ENCODE measurements around the gene PLPPR3.

PLPPR3 gene

DNA sequence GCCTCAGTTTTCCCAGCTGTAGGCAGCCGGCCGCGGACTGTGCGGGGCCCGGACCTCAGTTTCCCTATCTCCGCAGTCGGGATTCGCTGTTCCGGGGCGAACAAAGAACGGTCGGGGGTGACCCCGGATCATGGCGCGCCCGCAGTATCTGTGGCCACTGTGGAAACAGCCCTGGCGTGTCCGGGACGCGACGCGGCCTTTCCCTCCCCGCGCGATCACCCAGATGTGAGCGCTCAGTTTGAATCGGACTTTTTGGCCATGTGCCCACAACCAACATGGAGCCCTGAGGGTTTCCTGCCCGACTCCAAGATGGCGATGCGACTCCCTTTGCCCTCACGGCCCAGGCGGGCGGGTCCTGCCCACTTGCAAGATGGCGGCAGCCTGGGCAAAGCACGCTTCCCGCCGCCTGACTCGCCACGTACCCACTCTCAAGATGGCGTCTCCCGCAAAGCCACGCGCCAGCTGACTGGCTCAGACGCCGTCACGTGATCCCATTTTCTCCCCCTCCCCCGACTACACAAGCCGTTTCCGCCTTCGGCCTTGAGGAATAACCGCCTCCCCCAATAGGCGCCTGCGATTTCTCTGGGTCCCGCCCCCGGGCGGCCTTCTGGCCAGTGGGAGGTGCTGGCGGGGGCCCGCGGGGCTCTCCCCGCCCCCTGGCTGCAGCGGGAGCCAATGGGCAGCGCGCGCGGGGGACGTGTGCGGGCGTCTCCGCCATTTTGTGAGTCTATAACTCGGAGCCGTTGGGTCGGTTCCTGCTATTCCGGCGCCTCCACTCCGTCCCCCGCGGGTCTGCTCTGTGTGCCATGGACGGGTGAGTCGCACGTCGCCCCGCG is 24.8 kb downstream of the PLPPR3 start, which contains the start of gene PTBP1:
Gene PTBP1 (plus strand): TSS at position 761 of the 836 bp plus-strand sequence. CDS start 46 bp downstream, at position 807.
- DNase-seq (ENCODE audit: low read depth), result peak; percentile 98

DNA sequence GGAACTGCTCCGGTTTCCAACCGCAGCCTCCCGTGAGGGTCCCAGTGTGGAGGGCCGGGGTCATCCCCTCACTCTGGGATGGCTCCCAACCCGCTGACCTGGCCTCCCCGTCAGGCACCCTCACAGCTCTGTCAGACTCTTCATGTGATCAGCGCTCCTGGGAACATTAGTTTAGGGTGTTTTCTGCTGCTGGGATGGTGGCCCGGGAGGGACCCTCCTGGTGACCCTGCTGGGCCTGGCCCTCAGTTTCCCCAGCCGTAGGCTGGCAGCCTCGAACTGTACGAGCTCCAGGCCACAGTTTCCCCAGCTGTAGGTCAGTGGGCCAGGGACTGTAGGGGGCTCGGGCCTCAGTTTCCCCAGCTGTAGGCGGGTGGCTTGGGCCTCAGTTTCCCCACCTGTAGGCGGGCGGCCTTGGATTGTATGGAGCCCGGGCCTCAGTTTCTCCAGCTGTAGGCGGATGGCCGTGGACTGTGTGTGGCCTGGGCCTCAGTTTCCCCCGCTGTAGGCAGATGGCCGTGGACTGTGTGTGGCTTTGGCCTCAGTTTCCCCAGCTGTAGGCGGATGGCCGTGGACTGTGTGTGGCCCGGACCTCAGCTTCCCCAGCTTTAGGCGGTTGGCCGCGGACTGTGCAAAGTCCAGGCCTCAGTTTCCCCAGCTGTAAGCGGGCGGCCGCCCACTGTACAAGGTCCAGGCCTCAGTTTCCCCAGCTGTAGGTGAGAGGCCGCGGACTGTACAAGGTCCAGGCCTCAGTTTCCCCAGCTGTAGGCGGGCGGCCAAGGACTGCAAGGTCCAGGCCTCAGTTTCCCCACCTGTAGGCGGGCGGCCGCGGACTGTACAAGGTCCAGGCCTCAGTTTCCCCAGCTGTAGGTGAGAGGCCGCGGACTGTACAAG is 25.8 kb downstream of the PLPPR3 start:
- no peak for DNase-seq (ENCODE audit: low read depth)

DNA sequence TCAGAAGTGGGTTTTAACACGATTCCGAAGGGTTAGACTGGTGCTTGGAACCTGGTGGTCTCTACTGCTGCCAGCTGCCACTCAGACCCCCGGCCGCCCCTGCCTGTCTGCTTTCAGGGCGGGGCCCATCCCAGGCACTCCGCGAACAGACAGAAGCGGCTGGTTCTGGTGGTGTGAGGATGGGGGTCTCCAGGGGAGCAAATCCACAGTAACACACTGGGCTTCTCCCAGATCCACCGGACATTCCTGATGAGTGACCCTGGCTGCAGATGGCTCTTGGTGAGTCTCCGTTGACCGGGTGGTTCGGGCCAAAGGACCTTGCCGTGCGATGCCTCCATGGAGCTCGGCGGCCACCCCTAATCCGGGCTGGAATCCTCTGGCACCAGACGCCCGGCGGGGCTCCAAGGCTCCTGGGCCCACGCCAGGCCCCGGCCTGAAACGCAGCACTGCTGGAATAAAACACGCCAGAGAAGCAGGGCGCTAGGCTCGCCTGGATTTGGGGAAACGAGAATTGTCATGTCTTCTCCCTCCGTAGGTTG is 26.6 kb downstream of the PLPPR3 start:
- no peak for DNase-seq (ENCODE audit: low read depth)

DNA sequence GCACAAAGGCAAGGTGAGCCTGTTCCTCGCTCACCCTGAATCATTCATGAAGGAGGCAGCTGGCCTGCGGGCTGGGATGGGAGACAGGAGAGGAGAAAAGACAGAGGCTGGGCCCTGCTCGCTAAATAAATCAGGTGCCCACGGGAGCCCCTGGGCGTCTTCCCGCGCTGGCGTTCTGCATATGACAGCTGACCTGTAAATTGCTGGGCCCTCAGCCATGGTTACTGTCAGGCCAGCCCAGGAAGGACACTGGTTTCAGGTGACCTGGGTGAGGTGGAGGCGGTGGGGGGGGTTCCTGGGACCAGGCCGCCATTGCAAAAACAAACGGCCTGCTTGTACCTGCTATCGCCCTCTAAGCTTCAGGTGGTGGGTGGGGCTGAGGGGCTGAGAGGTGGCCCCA is 27.9 kb downstream of the PLPPR3 start:
- DNase-seq (ENCODE audit: low read depth), result no peak

DNA sequence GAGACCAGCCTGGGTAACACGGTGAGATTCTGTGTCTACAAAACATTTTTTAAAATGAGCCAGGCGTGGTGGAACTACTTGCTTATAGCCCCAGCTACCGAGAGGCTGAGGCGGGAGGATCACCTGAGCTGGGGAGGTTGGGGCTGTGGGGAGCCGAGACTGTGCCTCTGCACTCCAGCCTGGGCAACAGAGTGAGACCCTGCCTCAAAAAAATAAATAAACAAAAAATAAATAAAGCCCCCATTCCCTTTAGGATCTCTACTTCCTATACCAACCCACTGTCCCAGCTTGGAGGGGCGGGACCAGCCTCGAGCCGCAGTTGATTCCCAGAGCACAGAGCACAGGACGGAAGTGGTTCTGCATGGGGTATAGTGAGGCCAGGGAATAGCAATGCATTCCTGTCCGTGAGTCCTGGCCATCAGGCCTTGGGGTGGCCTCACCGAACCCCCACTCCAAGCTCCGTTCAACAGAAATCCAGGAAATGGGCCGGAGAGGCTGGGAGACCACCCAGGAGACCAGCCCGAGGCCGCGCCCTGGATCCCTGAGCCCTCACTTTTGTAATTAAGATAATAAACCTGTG is 29.4 kb downstream of the PLPPR3 start:
- no peak for DNase-seq (ENCODE audit: low read depth)

DNA sequence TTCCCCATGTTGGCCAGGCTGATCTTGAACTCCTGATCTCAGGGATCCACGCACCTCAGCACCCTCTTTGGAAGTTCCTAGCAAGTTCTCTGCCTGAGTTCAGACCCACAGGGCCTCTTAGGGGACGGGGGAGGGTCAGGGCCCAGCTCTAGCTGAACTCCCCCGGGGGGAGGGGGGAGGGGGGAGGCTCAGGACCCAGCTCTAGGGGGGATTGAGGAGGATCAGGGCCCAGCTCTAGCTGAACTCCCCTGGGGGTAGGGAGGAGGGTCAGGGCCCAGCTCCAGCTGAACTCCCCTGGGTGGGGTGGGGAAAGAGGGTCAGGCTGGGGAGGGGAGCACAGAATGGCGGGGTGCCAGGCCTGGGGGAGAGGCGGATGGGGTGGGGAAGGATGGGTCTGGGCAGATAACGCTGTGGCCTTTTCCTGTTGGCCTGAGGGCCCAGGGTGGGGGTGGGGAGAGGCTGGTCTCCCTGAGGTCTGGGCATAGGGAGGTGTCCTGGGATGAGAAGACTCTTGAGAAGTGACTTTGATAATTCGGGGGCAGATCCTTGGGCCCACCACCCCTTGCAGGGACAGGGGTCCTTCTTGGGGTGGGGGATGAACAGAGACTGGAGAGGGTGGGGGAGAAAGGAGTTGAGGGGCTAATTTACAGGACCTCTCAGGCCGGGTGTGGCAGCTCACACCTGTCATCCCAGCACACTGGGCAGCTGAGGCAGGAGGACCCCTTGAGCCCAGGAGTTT is 30.0 kb downstream of the PLPPR3 start:
- DNase-seq (ENCODE audit: low read depth), result no peak

DNA sequence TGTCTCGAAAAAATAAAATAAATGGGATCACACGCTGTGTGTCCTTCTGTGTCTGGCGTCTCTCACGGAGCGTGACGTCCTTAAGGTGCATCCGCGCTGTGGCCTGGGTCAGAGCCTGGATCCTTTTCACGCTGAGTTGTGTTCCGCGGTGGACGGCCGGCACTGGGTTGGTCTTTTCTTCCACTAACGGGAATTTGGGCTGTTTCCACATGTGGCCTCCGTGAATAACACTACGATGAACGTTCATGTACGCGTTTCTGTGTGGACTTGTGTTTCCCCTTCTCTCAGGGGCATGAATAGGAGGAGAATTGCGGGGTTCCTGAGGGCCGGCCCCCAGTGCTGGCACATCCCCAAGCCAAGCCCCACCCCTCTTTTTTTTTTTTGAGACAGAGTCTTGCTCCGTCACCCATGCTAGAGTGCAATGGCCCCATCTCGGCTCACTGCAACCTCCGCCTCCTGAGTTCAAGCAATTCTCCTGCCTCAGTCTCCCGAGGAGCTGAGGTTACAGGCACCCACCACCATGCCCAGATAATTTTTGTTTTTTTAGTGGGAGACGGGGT is 30.7 kb downstream of the PLPPR3 start:
- DNase-seq (ENCODE audit: low read depth), result no peak

DNA sequence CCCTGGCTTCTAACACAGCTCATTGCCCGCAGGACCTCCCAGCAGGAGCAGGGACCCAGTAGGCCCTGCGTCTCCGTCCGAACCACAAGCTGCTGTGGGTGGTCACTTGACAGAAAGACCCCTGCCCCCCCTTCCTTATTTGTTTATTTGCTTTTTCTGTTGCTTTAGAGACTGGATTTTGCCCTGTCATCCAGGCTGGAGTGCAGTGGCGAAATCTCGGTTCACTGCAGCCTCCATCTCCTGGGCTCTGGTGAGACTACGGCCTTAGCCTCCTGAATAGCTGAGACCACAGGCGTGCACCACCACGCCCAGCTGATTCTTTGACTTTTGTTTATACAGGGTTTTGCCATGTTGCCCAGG is 32.1 kb downstream of the PLPPR3 start:
- no peak for DNase-seq (ENCODE audit: low read depth)

DNA sequence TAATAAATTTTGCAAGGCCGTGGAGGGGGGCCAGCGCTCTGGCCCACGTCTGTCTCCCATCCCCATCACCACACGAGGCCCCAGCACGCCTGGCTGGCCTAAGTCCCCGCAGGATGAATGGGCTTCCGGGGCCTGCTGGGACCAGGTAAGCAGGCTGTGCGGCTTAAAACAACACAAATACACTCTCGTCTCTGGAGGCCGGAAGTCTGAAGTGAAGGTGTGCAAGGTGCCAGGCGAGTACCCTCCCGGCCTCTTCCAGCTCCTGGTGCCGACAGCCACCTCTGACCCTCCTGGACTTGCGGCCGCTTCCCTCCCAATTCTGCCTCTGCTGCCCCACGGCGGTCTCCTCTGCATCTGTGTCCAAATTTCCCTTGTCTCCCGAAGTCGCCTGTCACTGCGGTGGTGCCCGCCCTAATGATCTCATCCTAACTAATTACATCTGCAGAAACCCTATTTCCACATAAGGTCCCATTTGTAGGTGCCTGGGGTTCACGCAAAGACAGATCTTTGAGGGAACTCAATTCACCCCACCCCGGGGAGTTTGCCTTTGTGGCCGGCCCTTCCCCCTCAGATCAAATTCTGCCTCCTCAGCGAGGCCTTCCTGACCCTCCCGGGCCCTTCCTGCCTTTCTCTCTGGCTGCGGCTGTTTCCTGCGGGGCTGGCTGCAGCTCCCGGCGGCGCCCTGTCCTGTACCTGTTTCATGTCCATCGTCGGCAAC is 32.6 kb downstream of the PLPPR3 start:
- no peak for DNase-seq (ENCODE audit: low read depth)

DNA sequence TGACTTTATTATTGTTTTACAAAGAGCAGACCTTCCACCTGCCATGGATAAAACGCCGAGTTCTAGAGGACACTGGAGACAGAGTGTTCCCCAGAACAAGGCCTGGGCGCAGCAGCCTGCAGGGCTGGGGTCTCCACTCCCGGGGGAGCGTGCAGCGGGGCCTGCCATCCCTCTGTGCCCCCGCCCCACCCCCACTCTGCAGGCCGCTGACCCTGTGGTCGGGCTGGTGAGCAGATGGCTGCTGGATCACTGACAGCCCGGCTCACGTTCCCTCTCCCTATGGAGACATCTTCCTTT is 33.1 kb downstream of the PLPPR3 start:
- DNase-seq (ENCODE audit: low read depth), result no peak

DNA sequence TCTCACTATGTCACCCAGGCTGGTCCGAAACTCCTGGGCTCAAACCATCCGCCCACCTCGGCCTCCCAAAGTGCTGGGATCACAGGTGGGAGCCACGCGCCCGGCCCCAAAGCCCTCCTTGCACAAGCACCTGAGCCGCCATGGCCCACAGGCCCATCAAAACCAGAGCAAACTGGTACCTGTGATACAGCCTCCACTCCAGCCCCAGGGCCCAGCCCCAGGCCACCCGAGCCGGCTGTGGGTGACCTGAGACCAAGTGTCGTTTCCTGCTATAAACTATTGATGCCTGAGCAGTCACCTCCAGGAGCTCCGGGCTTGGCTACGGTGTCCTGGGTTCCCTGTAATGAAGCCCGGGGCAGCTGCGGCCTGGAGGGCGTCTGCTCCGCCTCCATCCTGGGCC is 34.2 kb downstream of the PLPPR3 start:
- no peak for DNase-seq (ENCODE audit: low read depth)

DNA sequence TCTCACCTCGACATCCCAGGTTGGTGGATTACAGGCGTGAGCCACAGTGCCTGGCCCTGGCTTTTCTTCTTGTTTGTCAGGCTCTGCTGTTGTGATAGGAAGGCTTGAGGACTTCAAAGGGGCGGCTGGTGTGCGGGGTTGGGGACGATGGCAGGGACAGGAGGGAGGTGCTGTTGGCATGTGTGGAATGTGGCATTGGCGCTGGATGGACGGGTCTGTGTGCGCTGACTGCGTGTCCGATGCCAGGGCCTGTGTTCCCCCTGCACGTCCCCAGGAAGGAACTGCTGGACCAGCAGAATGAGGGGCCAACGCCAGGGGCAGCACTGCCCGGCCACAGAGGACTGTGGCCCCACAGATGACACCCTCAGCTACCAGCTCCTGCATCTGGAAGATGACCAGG is 37.2 kb downstream of the PLPPR3 start:
- no peak for DNase-seq (ENCODE audit: low read depth)

DNA sequence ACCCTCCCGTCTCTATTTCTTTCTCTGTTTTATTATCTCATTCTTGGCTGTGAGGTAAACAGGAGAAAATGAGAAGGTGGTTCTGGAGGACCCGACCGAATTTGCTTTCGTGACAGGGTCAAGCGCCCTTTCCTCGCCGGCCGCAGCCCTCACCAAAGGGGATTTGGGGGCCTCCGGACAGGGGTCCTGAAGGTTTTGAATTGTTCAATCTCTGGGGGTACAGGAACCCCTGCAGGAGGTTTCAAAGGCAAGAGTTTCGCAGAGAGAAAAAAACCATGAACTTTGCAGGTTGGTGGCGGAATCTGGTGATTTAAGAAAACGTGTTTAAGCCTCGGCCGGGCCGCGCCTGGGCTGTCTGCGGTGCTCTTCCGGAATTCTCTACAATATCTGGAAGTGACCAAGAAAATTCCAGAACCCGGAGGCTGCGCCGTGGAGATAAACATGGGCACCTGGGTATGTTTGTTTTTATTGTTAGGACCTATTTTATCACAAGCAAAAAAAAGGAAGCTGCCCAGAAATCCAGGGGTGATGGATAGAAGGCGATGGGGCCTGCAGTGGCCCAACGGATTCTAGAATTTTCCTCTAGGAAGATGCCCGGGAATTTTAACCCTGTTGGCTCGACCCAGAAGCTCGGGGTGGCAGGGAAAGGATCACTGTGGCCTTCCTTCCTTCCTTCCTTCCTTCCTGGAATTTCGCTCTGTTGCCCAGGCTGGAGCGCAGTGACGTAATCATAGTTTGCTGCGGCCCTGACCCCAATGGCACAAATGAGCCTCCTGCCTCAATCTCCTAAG is 38.7 kb downstream of the PLPPR3 start:
- DNase-seq (ENCODE audit: low read depth), result no peak

DNA sequence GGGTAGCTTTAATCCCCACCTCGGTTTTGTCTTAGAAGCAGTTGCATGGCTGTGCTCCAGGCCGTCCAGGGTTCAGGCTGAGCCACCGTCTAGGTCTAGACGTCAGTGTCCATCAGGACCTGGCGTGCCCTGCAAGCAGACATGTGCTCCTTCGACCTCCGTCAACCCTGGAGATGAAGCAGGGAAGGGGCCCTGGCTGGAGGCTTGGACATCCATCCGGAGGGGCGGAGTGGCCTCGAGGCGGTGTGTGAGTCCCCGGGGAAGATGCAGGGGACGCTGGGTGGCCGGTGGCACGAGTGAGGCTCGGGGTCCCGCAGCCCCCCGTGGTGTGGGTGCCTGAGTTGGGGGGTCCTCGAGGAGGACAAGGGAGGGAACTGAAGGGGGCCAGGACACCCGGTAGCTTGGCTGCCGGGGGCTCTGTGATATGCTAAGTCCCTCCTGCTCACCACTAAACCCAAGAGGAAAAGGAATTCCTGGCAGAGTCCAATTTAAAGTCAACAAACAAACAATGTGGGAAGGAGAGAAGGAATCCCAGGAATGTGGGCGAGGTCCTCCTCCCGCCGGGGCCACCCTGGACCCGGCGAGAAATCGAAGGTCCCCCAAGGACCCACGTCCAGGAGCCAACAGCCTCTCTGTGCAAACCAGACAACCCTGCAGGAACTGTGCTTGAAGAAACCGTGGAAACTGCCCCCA is 39.4 kb downstream of the PLPPR3 start:
- peak; percentile 68 for DNase-seq (ENCODE audit: low read depth)

DNA sequence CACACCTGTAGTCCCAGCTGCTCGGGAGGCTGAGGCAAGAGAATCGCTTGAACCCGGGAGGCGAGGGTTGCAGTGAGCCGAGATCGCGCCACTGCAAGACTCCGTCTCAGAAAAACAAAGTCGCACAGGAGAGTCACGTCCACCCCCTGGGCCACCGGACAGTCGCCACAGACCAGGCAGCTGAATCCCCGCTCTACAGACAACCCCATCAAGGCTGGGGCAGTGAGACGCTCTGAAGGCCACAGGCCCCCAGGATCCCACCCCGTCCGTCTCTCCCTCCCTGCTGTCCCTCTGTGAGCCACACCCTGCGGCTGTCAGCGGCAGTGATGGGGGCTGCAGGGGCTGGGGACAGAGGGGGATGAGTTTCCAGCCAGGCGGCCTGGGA is 40.0 kb downstream of the PLPPR3 start:
- DNase-seq (ENCODE audit: low read depth), result no peak

DNA sequence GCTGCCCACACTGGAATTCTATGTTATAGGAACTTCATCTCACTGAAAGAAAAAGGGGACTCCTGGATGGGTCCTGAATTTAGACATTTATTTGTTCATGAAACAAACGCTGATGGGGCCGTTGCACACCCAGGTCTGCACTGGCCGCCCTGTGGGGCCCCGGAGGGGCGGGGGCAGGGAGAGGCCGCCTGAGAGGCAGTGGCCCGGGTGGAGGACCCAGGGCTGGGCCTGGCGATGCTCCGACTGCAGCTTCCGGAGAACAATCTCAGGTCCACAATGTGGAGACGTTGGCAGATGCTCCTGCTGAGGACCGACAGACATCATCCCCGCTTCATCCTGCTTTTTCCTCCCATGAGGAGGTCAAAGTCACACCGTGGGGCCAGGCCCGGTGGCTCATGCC is 40.8 kb downstream of the PLPPR3 start:
- no peak for DNase-seq (ENCODE audit: low read depth)

DNA sequence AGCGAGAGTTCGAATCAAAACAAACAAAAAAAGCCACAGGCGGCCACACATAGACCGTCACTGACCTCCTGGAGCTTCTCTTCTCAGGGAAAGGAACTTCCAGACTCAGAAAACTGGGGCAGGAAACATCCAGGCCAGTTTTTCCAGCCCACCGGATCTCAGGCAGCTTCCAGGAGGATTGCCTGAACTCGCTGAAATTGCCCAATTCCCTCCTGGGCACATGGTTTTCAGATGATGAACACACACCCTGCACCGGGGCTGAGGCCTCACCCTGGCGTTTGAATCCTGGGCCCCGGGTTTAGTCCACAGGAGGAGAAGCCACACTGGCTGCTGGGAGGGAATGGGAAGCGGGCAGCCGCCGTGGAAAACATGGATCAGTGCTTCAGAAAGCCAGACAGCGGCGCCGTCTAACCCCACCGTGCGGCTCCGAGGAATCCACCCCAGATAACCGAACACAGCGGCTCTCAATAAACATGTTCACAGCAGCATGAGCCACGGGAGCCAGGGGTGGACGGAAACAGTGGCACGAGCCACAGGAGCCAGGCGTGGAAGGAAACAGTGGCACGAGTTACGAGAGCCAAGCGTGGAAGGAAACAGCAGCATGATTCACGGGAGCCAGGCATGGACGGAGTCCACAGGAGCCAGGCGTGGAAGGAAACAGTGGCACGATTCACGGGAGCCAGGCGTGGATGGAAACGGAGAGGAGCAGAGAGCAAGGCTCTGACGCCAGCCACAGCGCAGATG is 42.7 kb downstream of the PLPPR3 start:
- DNase-seq (ENCODE audit: low read depth), result no peak

DNA sequence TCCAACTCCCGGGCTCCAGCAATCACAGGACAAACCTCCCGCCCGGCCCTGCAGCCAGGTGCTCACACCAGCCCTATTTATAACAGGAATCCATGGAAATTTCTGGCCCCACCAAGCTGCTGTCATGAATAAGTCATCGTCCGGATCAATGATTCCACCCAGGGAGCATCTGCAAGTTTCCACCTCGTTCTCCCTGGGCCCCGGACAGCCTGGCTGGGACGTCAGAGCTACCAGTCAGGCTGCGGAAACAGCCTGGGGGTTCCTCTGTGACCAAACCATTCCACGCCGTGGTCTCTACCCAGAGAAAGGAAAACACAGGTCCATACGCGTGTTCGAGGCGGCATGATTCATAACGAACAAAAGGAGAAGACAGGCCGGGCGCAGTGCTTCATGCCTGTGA is 45.2 kb downstream of the PLPPR3 start:
- no peak for DNase-seq (ENCODE audit: low read depth)
